ENCODE results near the gene ZSCAN22. TPM values are rescaled to one million over a fixed set of nuclear protein-coding genes. Genes with fewer than 3 reads are reported as not detected.

Gene ZSCAN22
- total RNA-seq, 1 experiment from 2014 or later: 4.3 TPM

GRCh38 chr19:58361900-58362271 lies 35.1 kb downstream of the ZSCAN22 start:
- H3K36me3 ChIP-seq (ENCODE audit: control insufficient read depth, insufficient read depth, low read length): no peaks in the 10 kb centered on the region
- BruUV-seq (replicated peaks): TSS peak; percentile 75
- no peaks in the 10 kb centered on the region for H3K9me3 ChIP-seq
- no peaks in the 10 kb centered on the region for H3K27me3 Mint-ChIP-seq (ENCODE audit: insufficient read depth, unreplicated experiment)
- H3K4me3 Mint-ChIP-seq (ENCODE audit: unreplicated experiment): peak overlapping the region; percentile 95
- H3K27ac Mint-ChIP-seq (ENCODE audit: unreplicated experiment): peak overlapping the region; percentile 98
- ChIA-PET CTCF (interaction anchor here (0.7 to 1.7 kb wide), 6 partner anchors 11 to 198 kb away, joined by 3 to 9 read pairs (median 4); partner anchors contain the start of genes ZBTB45 and ZNF584), POLR2A (interaction anchor here (0.5 to 1.8 kb wide), 16 partner anchors 18 to 1122 kb away, joined by 3 to 8 read pairs (median 5); partner anchors contain the start of genes ERVK3-1, RNF225, TRIM28 and ZNF446)
- TF ChIP-seq CTCF (IDR thresholded peaks at IDR 0.05; ENCODE audit: insufficient read depth in 1 of 2, low read depth in 1 of 2, low read length in 1 of 2, severe bottlenecking in 1 of 2, unreplicated experiment in 1 of 2): no peak
- H3K4me3 ChIP-seq (ENCODE audit: low read depth, low read length): peak overlapping the region; percentile 78
- DNase-seq: peak; percentile 69 to 75
- H3K27me3 ChIP-seq (replicated peaks; ENCODE audit: control insufficient read depth, insufficient read depth, low read length): no peaks in the 10 kb centered on the region
- H3K4me1 ChIP-seq: peaks cover 5% of the 10 kb centered on the region; the same call in 1 of the 2 replicates
- no peaks in the 10 kb centered on the region for H3K4me1 Mint-ChIP-seq (ENCODE audit: low read depth, unreplicated experiment)
- no peaks in the 10 kb centered on the region for H3K9me3 Mint-ChIP-seq (ENCODE audit: unreplicated experiment)
- intact Hi-C loops (cut with micrococcal nuclease; ENCODE audit: unreplicated experiment): loop anchor here (1.0 to 2.0 kb wide), 3 partner anchors 19 to 39 kb away; partner anchors contain the start of gene ZNF837
- H3K36me3 Mint-ChIP-seq (ENCODE audit: insufficient read depth, unreplicated experiment): peaks cover 14% of the 10 kb centered on the region

- Histone ChIP-seq H3K36me3 (ENCODE audit: control insufficient read depth, insufficient read depth, low read length) (no peaks in the 10 kb centered on the region), H3K4me3 (ENCODE audit: low read depth, low read length) (peak within 1 kb of the TSS; percentile 78), H3K27me3 (replicated peaks; ENCODE audit: control insufficient read depth, insufficient read depth, low read length) (no peaks in the 10 kb centered on the region), H3K9me3 (no peaks in the 10 kb centered on the region), H3K4me1 (peaks cover 5% of the 10 kb centered on the region; the same call in 1 of the 2 replicates)
- Mint-ChIP-seq H3K4me1 (ENCODE audit: low read depth, unreplicated experiment) (no peaks in the 10 kb centered on the region), H3K36me3 (ENCODE audit: insufficient read depth, unreplicated experiment) (peaks cover 14% of the 10 kb centered on the region), H3K9me3 (ENCODE audit: unreplicated experiment) (no peaks in the 10 kb centered on the region), H3K27me3 (ENCODE audit: insufficient read depth, unreplicated experiment) (no peaks in the 10 kb centered on the region), H3K27ac (ENCODE audit: unreplicated experiment) (peak within 1 kb of the TSS; percentile 98), H3K4me3 (ENCODE audit: unreplicated experiment) (peak within 1 kb of the TSS; percentile 95)
- TSS peak; percentile 41 for BruUV-seq (replicated peaks)
- ChIA-PET POLR2A (interaction anchor here (0.5 to 1.8 kb wide), 20 partner anchors 11 to 1122 kb away, joined by 3 to 8 read pairs (median 4); partner anchors contain the start of genes ERVK3-1, RNF225, TRIM28 and ZNF274), CTCF (interaction anchor here (0.7 to 1.7 kb wide), 8 partner anchors 11 to 197 kb away, joined by 3 to 9 read pairs (median 4); partner anchors contain the start of genes ZBTB45, ZNF584 and ZSCAN22)
- DNase-seq: peak; percentile 96 to 97
- intact Hi-C loops (cut with micrococcal nuclease; ENCODE audit: unreplicated experiment): loop anchor here (1.0 to 2.0 kb wide), 3 partner anchors 19 to 38 kb away; partner anchors contain the start of gene ZNF837
- no peak for TF ChIP-seq CTCF (IDR thresholded peaks at IDR 0.05; ENCODE audit: insufficient read depth in 1 of 2, low read depth in 1 of 2, low read length in 1 of 2, severe bottlenecking in 1 of 2, unreplicated experiment in 1 of 2)
Measured at GRCh38 chr19:58362272-58362994, 35.6 kb downstream of the ZSCAN22 start, which contains the start of gene ZNF497. ZNF497 (minus strand) TSS chr19:58362751; CDS start chr19:58357635, 5,116 bp downstream.

GRCh38 chr19:58364146-58364545 lies 37.4 kb downstream of the ZSCAN22 start:
- Mint-ChIP-seq H3K36me3 (ENCODE audit: insufficient read depth, unreplicated experiment) (peaks cover 16% of the 10 kb centered on the region), H3K4me3 (ENCODE audit: unreplicated experiment) (peak overlapping the region; percentile 40), H3K27ac (ENCODE audit: unreplicated experiment) (no peak overlapping the region), H3K9me3 (ENCODE audit: unreplicated experiment) (no peaks in the 10 kb centered on the region), H3K4me1 (ENCODE audit: low read depth, unreplicated experiment) (no peaks in the 10 kb centered on the region), H3K27me3 (ENCODE audit: insufficient read depth, unreplicated experiment) (no peaks in the 10 kb centered on the region)
- CTCF ChIA-PET: no interaction called here
- intact Hi-C loops (cut with micrococcal nuclease; ENCODE audit: unreplicated experiment): no loop called here
- Histone ChIP-seq H3K9me3 (no peaks in the 10 kb centered on the region), H3K4me3 (ENCODE audit: low read depth, low read length) (no peak overlapping the region), H3K36me3 (ENCODE audit: control insufficient read depth, insufficient read depth, low read length) (no peaks in the 10 kb centered on the region), H3K4me1 (peaks cover 5% of the 10 kb centered on the region; the same call in 1 of the 2 replicates), H3K27me3 (replicated peaks; ENCODE audit: control insufficient read depth, insufficient read depth, low read length) (no peaks in the 10 kb centered on the region)
- POLR2A ChIA-PET: interaction anchor here (0.8 kb wide), 1 partner anchor 156 kb away, joined by 4 read pairs; the partner anchor contains the start of gene ZBTB45
- BruUV-seq (replicated peaks): no TSS peak
- DNase-seq: no peak
- no peak for TF ChIP-seq CTCF (IDR thresholded peaks at IDR 0.05; ENCODE audit: insufficient read depth in 1 of 2, low read depth in 1 of 2, low read length in 1 of 2, severe bottlenecking in 1 of 2, unreplicated experiment in 1 of 2)

Data from Caco-2 (cell line).